AML-193 (cell line): ENCODE measurements around the gene P2RX3.

Experiments
- DNase-seq, 2 experiments: peaks; one replicate each; lab custom pipeline; 2025; lab: John Stamatoyannopoulos, UW

Gene P2RX3

DNA sequence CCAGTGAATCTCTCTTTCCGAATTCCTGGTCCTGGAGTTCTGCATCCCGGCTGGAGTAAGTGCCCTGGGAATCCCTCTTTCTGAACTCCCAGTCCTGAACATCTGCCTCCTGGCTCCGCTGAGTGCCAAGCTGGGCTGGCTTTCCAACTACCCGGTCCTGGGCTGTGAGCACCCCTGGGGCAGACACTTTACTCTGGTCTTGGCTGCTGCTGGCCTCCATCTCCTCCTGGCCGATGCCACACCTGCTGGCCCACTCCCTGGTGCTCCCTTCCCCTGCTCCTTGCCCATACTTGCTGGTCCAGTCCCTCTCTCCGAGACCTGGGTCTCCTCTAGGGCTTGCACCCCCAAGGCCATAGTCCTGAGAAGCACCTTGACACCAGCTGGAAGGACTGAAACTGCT, 28.1 kb upstream of the P2RX3 start:
- no peak for DNase-seq

DNA sequence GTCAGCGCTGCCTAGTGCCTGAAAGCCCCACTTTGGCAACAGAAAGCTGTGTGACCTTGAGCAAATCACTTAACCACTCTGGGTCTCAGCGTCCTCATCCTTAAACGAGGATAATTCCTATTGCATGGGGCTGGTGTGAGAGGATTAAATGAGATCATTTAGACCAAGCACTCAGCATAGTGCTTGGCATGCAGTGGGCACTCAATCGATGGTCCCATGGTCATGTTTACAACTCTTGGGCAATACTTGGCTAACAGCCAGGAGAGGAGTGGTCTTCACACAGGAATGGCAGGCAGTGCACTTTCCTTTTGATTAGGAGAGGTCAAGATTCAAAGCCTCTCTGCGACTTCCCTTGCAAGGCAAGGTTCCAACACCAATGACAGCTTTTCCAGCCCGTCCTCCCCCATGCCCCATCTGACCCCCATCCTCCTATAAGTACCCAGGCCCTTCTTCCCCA, 27.5 kb upstream of the P2RX3 start:
- DNase-seq, result no peak

DNA sequence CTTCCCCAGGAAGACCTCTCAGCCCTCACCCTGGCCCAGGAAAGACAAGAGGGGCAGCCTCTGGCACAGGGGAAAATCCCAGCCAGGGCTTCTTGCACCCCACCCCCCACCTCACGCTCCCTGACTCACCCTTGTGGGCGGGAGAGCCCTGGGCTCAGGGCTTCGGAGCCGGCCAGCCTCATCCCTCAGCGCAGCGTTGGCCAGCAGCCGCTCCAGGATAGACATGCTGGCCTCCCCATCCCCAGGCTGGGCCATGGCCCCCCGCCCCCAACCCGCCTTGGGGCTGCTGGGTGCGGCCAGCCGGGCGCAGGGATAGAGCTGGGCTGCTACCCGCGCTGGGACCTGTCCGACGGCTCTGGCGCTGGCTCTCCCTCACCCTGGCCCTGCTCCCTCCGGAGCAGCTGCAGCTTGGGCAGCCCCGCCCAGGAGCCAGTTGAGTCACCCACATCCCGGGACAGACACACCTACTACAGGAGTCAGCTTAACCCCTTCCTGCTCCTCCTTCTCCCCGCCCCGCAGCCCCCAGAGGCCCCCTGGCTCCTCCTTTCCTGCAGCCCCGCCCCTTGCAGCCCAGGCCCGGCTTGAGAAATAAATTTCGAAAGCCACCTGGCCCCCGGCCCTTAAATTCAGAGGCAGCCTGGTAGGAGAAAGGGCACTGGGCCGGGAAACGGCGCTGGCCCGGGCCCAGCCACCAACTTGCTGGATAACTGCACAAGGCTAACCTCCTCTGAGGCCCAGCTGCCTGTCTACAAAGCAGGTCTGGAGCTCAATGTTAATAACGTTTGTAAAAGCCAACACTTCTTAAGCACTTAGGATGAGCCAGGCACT, 26.8 kb upstream of the P2RX3 start:
- peak; percentile 68 to 71 for DNase-seq

DNA sequence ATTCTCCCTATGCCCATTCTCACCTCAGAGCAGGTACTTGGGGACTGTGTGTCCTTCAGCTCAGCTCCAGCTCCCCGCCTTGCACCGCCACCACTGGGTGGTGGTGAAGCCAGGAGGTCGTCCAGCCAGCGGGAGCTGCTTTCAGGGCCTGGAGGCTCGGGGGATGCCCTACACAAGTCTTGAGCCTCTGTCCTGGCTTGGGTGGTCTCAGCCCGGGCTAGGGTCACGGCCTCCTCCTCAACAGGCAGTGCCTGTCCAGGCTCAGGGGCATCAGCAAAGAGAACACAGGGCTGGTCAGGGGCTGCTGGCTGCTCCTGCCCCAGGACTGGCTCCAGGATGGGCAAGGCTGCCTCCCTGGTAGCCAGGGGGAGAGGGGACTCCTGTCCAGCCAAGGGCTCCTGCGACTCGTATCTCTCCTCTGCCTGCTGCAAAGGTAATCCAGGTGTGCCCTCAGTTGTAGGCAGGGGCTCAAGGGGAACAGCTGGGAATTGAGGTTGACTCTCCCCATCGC, 25.6 kb upstream of the P2RX3 start:
- no peak for DNase-seq

DNA sequence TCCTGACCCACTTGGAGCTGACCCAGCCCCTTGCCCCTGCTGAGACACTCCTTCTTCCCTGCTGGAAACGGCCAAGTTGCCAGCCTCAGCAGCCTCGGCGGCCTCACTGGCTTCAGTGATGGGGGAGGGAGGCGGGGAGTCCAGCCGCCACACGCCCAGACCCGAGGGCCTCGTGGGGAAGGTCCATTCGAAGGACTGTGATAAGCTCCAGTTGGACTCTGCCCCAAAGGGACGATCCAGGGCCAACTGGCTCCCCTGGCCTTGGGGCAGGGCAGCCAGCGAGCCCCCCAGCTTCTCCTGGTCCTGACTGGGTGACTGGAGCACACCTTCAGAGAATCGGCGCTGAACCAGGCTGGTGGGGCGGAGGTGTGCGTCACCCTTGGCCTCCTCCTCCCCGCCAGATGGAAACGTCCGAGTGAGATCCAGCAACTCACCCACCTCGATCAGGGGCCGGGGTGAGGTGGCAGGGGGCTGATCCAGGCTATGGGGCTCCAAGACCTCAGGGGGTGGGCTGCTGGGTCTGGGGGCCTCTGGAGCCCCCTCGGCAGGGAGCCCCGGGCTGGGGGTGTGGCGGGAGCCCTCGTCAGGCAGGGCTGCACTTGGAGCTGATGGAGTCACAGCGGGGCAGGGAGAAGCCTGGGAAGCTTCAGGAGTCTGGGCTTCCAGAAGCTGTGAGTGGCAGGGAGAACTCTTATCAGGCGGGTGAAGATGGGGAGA, 24.9 kb upstream of the P2RX3 start:
- no peak for DNase-seq

DNA sequence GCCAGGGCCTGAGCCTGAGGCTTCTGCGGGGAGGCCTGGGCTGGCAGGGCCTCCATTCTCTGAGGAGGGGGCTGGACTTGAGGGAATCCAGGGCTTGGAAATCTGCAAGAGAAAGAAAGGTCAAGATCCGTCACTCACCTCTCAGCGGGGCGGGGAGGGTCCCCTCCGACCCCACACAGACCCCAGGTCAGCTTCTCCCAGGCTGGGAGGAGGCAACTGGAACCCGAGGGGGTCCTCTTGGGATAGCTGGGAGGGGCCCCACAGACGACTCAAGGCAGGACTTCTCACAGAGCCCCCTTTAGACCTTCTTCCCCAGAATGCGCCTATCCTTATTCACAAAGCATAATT, 24.4 kb upstream of the P2RX3 start:
- no peak for DNase-seq

DNA sequence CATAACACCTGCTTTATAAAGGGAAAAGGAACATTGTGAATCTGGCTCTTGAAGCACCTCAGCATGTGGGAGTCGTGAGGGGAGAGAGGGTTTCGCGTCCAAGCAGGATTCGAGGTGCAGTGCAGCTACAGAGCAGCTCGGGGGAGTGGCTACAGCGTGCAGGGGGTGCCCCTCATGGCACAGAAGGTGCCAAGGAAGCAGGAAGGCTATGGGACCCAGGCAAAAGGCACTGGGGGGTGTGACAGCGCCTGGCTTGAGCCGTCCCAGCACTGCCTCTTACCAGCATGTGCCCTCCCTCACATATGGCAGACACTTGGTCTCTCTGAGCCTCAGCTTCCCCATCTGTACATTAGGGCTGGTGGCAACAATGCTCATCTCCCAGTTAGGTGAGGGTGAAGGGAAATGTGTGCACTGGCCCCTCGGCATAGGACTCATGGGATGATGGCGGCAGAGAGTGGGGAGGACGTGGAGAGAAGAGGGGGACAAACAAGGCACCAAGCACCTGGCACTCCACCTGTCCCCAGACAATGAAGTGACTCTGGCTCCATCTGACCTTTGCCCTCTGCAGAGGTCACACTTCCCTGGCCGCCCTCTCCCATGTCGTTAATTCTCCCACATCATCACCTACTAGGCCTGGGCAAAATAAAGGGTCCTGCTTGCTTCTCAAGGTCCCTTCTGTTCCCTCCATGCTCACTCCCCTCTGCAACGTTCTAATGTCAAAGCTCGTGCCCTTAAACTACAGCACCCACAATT, 23.8 kb upstream of the P2RX3 start:
- DNase-seq, result no peak

DNA sequence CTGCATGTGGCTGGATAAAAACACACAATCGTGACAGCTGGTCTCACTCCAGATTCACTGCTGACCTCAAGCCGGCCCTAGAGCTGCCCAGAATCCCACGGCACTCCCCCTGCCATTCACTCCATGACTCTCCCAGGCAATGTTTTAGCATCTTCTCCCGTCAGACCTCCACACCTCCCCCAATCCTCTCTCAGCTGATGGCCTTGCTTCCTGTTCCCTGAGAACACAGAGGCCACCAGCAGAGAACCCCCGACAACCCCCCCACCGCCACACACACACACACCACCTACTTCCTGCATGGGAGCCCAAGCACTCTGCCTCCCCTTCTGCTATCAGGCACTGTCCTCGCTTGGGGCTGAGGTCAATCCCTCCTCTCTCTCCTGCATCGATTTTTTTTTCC, 22.7 kb upstream of the P2RX3 start:
- no peak for DNase-seq

DNA sequence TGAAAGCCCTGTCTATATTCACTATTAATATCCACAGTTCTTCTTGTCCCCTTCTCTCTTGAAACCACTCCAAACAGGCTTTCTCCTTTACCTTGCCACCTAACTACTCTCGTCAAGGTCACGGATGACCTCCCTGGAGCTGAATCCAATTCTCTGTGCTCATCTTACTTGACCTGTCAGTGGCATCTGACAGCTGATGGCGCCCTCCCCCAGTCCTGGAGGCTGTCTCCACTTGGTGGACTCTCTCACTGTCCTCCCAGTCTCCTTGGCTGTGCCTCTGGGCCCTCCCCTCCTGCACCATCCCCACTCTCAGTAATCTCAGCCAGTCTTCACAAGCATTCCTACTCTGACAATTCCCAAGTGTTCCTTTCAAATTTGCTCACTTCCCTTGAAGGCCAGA, 22.1 kb upstream of the P2RX3 start:
- no peak for DNase-seq

DNA sequence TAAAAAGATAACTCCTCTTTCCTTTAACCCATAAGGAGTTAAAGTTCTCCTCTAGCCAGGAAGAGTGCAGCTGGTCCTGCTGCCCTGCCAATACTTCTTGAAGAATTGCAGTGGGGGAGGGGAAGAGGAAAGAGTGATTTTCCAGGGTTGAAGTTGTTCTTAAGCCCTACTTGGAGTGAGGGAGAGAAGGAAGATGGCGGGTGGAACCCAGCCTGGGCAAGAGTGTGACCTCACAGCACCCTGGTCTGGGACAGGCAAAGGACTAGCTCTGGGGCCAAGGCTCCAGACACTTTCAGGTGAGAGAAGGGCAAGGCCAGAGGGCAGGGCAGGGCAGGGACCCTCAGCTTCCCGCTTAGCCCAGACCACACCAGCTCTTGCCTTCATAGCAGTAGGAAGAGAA, 20.0 kb upstream of the P2RX3 start:
- no peak for DNase-seq

DNA sequence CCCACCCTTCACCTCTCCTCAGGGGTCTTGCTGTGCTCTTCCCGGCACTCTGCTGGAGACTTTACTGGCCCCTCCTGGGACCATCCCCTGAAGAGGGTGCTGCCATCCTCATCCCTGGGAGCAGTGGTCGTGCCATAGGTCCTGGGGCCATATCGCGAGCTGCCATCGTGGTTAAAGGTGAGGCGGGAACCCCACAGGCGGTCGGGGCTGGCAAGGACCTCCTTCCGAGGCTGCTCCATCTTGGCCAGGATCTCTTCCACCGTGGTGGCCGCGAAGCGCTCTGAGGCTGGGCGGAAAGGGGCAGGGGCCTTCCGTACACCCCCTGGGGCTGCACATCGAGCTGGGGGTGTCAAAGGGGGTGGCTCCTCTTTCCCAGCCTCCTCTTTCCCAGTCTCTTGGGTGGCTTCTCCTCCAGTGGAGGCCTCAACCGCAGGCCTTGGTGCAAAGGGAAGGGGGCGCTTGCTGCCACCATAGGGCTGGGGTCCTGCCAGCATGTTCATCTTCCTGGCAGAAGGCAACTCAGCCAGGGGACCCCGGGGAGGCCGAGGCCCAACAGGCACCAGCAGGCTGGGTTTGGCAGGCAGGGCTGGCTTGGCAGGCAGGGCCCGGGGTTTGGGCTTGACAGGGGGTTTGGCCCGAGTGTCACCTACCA, 18.0 kb upstream of the P2RX3 start:
- no peak for DNase-seq

DNA sequence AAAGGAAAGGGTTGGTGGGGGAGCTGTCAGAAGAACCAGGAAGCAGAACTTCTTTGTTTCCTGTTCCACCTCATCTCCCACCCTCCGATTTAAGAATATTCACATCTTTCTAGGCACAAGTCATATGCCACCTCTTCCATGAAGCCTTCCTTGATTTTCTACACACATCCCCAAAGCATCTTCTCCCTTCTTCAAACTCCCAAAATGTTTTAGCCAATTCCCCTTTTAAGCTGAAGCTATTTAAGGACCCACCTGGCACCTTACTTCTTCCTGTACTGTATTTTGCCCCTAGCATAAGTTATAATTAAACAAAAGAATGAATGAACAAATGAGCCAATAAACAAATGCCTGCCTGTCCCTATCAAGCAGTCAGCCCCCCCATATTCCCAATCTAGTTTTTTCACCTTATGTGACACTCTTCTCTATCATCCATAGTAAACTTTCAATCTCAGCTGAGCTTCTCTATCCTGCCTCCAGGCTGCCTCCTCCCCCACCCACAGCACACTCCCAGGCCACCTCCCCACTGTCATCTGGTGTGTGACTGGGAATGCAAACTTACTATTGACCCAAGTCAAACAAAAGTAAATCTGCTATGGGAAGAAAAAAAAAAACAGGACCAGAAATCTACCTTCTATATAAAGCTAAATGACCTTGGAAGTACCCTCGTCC, 17.3 kb upstream of the P2RX3 start:
- no peak for DNase-seq

DNA sequence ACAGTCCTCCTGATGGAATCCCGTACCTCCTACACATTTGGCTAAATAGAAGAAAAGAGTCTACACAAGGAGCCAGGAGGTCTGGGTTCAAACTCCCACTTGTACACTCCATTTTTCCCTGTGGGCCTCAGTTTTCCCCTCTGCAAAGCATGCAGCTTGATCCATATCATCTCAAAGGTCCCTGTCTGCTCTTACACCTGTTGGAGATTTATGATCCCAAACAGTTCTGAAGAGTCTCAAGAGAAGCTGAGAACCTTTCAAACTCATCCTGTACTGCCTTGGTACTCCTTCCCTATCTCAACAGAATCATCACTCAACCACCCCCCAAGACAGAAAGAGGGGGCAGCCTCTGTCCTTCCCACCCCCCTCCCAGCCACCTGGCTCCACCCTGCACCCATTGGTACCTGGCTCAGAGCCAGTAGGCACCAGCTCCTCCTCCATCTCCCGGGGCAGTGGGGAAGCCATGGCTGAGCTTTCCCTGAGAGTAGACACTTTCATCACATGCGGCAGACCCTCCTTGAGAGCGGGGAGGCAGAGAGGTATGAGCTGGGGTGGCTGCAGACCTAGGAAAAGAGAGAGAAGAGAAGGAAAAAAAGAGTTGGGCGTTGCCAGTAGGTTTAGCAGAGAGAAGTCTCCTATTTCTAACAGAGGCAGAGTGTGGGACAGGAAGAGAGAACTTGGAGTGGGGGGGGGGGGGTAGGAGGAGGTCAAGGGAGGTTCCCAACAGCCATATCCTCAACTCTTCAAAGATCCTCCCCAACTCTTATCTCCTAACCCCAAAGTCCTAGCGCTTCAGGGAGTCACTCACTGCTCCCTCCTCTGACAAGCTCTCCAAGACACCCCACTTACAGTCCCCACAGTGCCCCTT, 16.5 kb upstream of the P2RX3 start:
- peak; percentile 20 to 40 for DNase-seq

DNA sequence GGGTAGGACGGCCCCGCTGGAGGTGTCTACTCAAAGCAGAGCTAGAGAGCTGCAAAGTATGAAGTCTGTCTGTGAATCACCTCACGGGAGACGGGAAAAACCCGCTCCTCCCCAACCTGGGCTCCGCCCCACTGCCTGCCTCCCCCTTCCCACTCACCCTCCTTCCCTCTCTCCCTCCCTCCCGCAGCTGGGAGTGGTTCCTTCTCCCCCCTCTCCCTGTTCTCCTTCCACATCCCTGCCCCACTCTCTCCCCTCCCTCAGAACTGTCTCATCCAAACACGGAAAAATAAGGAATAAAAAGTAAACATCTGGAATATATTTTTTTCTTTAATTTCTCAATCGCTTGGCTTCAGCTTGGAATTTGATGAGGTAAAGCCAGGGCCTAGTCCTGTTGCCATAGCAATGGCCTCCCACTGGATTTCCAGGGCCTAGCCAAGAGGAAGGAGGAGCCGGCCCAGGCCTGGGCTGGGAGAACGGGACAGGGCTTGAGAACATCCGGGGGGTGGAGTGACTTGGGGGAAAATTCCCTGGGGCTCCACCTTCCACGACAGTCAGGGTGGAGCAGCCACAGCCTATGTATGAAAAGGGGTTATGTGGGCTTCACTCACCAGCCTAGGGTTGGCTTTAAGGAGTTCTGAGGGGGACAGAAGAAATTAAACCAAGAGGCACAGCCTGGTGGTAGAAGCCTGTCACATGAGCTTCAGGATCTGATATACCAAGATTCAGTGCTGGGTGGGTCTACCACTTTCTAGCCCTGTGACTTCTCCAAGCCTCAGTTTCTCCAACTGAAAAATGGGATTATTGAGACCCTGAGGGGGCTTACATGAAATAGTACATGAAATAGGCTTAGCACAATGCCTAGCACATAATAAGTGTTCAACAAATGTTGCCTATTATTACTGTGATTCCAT, 15.6 kb upstream of the P2RX3 start:
- no peak for DNase-seq

DNA sequence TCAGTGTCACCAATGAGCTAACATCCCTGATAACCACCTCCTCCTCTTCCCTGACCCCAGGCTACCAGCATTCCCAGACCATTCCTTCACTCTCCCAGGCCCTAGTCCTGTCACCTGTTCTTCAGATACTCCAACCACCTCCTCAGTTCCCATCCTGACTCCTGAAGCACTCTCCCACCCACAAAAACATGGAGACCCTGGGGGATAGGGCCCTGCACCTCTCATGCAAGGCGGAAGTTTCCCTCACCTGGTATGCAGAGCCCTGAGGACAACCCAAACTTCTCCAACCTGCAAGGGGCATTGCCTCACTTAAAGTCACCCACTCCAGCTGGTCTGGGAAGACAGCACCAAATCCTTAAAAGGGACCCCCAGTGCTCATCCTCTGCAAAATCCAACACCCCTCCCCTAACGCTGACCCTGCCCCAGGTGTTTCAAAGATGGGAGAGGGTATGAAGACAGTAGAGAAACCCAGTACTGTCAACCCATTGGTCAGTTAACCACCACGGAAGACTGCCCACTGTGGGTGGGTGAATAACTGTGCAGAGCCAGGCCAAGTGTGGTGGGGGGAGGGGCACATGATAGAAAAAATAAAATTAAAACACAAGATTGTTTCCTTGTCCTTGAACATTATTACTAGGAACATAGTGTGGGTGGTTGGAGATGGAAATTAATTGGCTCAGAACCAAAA, 14.8 kb upstream of the P2RX3 start:
- DNase-seq, result no peak

DNA sequence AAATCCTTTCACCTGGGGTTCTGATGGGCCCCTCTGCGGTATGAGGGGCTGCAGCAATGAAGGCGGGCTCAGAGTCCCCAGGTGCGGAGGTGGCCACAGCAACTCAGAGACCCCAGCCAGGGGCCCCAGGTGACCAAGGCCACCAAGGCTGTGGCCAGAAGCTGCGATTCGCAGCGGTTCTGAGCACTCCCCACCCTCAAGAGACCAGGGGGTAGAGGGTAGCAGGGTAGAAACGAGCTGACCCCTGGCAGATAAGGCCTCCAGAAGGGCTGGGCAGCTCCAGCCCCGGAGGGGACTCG, 14.3 kb upstream of the P2RX3 start:
- no peak for DNase-seq

DNA sequence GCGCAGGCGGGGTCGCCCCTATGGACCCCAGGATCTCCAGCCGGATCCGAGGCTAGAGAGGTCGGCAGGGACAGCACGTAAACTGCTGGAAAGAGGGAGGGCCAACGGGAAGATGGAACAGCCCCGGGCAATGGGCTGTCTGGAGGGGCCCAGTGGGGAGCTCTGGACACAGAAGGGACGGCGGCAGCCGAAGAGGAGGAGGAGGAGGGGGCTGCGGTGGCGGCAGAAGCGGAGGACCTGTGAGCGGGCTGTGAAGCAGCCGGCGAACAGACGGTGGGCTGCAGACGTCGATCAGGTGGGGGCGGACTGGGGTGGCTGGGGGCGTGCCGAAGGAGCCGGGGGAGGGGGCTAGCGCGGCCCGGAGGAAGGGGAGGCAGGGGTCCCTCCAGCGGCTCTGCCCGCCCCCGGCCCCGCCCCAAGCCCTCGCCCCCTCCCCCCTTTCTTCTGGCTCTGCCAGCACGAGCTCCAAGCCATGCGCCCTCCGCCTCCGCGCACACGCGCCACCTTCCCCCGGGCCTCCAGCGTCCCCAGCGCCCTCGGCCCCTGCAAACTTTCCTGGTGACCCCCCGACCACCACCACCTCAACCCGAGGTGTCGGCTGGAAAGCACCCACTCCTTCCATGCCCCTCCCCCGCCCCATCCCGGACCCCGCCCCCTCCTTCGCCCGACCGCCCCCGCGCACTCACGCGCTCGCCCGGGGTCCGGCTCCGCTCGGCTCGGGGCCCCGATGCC, 13.8 kb upstream of the P2RX3 start:
- DNase-seq, result no peak
